H1 (cell line): ENCODE results near the gene R3HDM2. TPM values are rescaled to one million over a fixed set of nuclear protein-coding genes. Genes with fewer than 3 reads are reported as not detected.

ENCODE experiments used
- CTCF ChIA-PET: fragments of 300-600 bp; sonication (Branson Sonifier 250); formaldehyde crosslinking; loops from one replicate; lab custom pipeline; 2021; ENCODE audit not compliant: partially characterized antibody; lab: Charles Lee
- POLR2A ChIA-PET: fragments of 300-600 bp; sonication (Branson Sonifier 250); formaldehyde crosslinking; loops from one replicate; lab custom pipeline; 2021; ENCODE audit warnings: inconsistent platforms; ENCODE audit not compliant: partially characterized antibody; lab: Charles Lee
- DNase-seq, 2 experiments: peaks; one replicate each; pipeline versions ENCODE4 v3.0.0 to v3.0.0-alpha.2; 2010 to 2022; ENCODE audit warnings: low spot score in 2 of 2, low read depth in 1 of 2, mixed read lengths in 1 of 2
- FAIRE-seq: peaks from 2 replicates; lab custom pipeline; 2011; peaks lifted over from hg19 to GRCh38; lab: Jason Lieb, UNC
- H2AFZ ChIP-seq: 2 replicates; pipeline ENCODE4 v1.8.1; 2012; ENCODE audit warnings: low read length, inconsistent platforms
- H2AK5ac ChIP-seq: 2 replicates; pipeline ENCODE4 v1.6.1; 2013; ENCODE audit warnings: low read depth, low read length
- H2BK120ac ChIP-seq: replicated peaks from 2 replicates; pipeline ENCODE3; 2013; ENCODE audit warnings: low read depth, low read length, inconsistent platforms
- H2BK12ac ChIP-seq: 2 replicates; pipeline ENCODE4 v1.6.1; 2013; ENCODE audit warnings: low read depth, low read length
- H2BK15ac ChIP-seq: 2 replicates; pipeline ENCODE4 v1.6.1; 2013; ENCODE audit warnings: low read length
- H2BK20ac ChIP-seq: 2 replicates; pipeline ENCODE4 v1.6.1; 2013; ENCODE audit warnings: low read length
- H2BK5ac ChIP-seq: 2 replicates; pipeline ENCODE4 v1.6.1; 2013; ENCODE audit warnings: low read depth, low read length
- H3K14ac ChIP-seq: 2 replicates; pipeline ENCODE4 v1.6.1; 2013; ENCODE audit warnings: inconsistent platforms; ENCODE audit not compliant: insufficient read length
- H3K18ac ChIP-seq: 2 replicates; pipeline ENCODE4 v1.6.1; 2013; ENCODE audit warnings: low read length; ENCODE audit errors: extremely low read depth
- H3K23ac ChIP-seq: 2 replicates; pipeline ENCODE4 v1.6.1; 2013; ENCODE audit warnings: inconsistent platforms; ENCODE audit not compliant: insufficient read length
- H3K23me2 ChIP-seq: 2 replicates; pipeline ENCODE4 v1.6.1; 2013; ENCODE audit warnings: low read depth, low read length
- H3K27ac ChIP-seq: 2 replicates; pipeline ENCODE4 v1.6.1; 2011; ENCODE audit warnings: low read depth, low read length, inconsistent platforms
- H3K27me3 ChIP-seq, 4 experiments: replicated peaks in 1 of 4; 1 replicate in 1 of 4; 2 replicates in 3 of 4; pipeline versions ENCODE4 v1.6.1 to v1.8.1; 2011 to 2013; ENCODE audit warnings: low read length in 3 of 4, mild to moderate bottlenecking in 3 of 4, inconsistent platforms in 2 of 4, mixed read lengths in 2 of 4, moderate library complexity in 1 of 4; ENCODE audit not compliant: control insufficient read depth in 3 of 4, insufficient read depth in 3 of 4; ENCODE audit errors: extremely low read depth in 1 of 4
- H3K36me3 ChIP-seq, 4 experiments: 2 replicates each; pipeline versions ENCODE4 v1.6.1 to v1.8.1; 2011 to 2013; ENCODE audit warnings: mild to moderate bottlenecking in 4 of 4, low read length in 3 of 4, moderate library complexity in 2 of 4, control low read depth in 1 of 4, inconsistent platforms in 1 of 4; ENCODE audit not compliant: insufficient read depth in 4 of 4, control insufficient read depth in 2 of 4
- H3K4ac ChIP-seq: replicated peaks from 2 replicates; pipeline ENCODE3; 2013; ENCODE audit warnings: low read length, low read depth, mixed read lengths, inconsistent platforms; ENCODE audit not compliant: insufficient read length
- H3K4me1 ChIP-seq, 4 experiments: replicated peaks in 1 of 4; 1 replicate in 1 of 4; 2 replicates in 3 of 4; pipeline versions ENCODE4 v1.6.1 to v1.8.1; 2011 to 2013; ENCODE audit warnings: low read length in 3 of 4, inconsistent platforms in 2 of 4, mixed read lengths in 1 of 4; ENCODE audit not compliant: insufficient read depth in 4 of 4, control insufficient read depth in 3 of 4
- H3K4me2 ChIP-seq, 2 experiments: 2 replicates each; pipeline versions ENCODE4 v1.6.1 to v1.8.1; 2011 to 2013; ENCODE audit warnings: low read depth in 2 of 2, low read length in 2 of 2, control low read depth in 1 of 2, inconsistent platforms in 1 of 2, mild to moderate bottlenecking in 1 of 2; ENCODE audit not compliant: insufficient read depth in 1 of 2
- H3K4me3 ChIP-seq, 4 experiments: fragments of 200-600, 300-600 bp in 1 of 4; sonication (generic), shearing (Covaris generic), sonication (Bioruptor Twin) in 1 of 4; 2 replicates each; pipeline versions ENCODE4 v1.5.1 to v1.8.1; 2011 to 2016; ENCODE audit warnings: low read length in 4 of 4, low read depth in 3 of 4, control low read depth in 2 of 4, inconsistent platforms in 2 of 4, mild to moderate bottlenecking in 2 of 4, mixed read lengths in 1 of 4, moderate library complexity in 1 of 4; ENCODE audit not compliant: insufficient read depth in 2 of 4; ENCODE audit errors: extremely low read depth in 1 of 4
- H3K56ac ChIP-seq: replicated peaks from 2 replicates; pipeline ENCODE3; 2013; ENCODE audit warnings: low read depth, mild to moderate bottlenecking, mixed read lengths, low read length, inconsistent platforms; ENCODE audit not compliant: insufficient read length
- H3K79me1 ChIP-seq: 2 replicates; pipeline ENCODE4 v1.6.1; 2013; ENCODE audit warnings: low read depth, low read length, control low read depth
- H3K79me2 ChIP-seq, 2 experiments: 2 replicates each; pipeline versions ENCODE4 v1.6.1 to v1.8.1; 2012 to 2013; ENCODE audit warnings: low read length in 2 of 2, mild to moderate bottlenecking in 2 of 2, inconsistent platforms in 1 of 2; ENCODE audit not compliant: insufficient read depth in 2 of 2, control insufficient read depth in 1 of 2
- H3K9ac ChIP-seq, 4 experiments: replicated peaks in 1 of 4; 1 replicate in 1 of 4; 2 replicates in 3 of 4; pipeline versions ENCODE4 v1.6.1 to v1.8.1; 2011 to 2013; ENCODE audit warnings: low read depth in 3 of 4, low read length in 3 of 4, control low read depth in 2 of 4, mild to moderate bottlenecking in 2 of 4, moderate library complexity in 2 of 4, inconsistent platforms in 1 of 4; ENCODE audit errors: extremely low read depth in 1 of 4
- H3K9me3 ChIP-seq, 2 experiments: 2 replicates each; pipeline versions ENCODE4 v1.6.1 to v1.8.1; 2012 to 2013; ENCODE audit warnings: mild to moderate bottlenecking in 2 of 2, moderate library complexity in 2 of 2, control low read depth in 1 of 2, inconsistent platforms in 1 of 2, low read depth in 1 of 2, low read length in 1 of 2, mixed read lengths in 1 of 2; ENCODE audit not compliant: insufficient read depth in 2 of 2
- H4K20me1 ChIP-seq, 2 experiments: replicated peaks in 1 of 2; 2 replicates each; pipeline versions ENCODE3 to v1.8.1; 2011 to 2013; ENCODE audit warnings: inconsistent platforms in 2 of 2, low read length in 2 of 2, mild to moderate bottlenecking in 1 of 2; ENCODE audit not compliant: insufficient read depth in 2 of 2, control insufficient read depth in 1 of 2
- H4K5ac ChIP-seq: 2 replicates; pipeline ENCODE4 v1.6.1; 2013; ENCODE audit warnings: low read length, low read depth, mixed read lengths, inconsistent platforms; ENCODE audit not compliant: insufficient read length
- H4K8ac ChIP-seq: 2 replicates; pipeline ENCODE4 v1.8.0; 2013; ENCODE audit warnings: mild to moderate bottlenecking, moderate library complexity, low read length, inconsistent platforms; ENCODE audit not compliant: insufficient read depth; ENCODE audit errors: extremely low read depth
- H4K91ac ChIP-seq: replicated peaks from 2 replicates; pipeline ENCODE3; 2013; ENCODE audit warnings: low read length, mixed read lengths, inconsistent platforms; ENCODE audit not compliant: insufficient read length
- CHD2 ChIP-seq: IDR thresholded peaks from 2 replicates; pipeline ENCODE4 v1.6.1; 2012; ENCODE audit warnings: low read length, improper control_type of control experiment
- EP300 ChIP-seq, 2 experiments: IDR thresholded peaks; 1 replicate in 1 of 2; 2 replicates in 1 of 2; pipeline ENCODE4 v1.6.1; 2011 to 2012; ENCODE audit warnings: low read depth in 2 of 2, low read length in 2 of 2, mild to moderate bottlenecking in 2 of 2, borderline replicate concordance in 1 of 2, inconsistent platforms in 1 of 2, moderate library complexity in 1 of 2
- GTF2F1 ChIP-seq: IDR thresholded peaks from 2 replicates; pipeline ENCODE4 v1.6.1; 2012; ENCODE audit warnings: low read depth, low read length, improper control_type of control experiment, borderline replicate concordance
- HDAC2 ChIP-seq, 2 experiments: fragments of 300-600 bp in 1 of 2; sonication (generic) in 1 of 2; IDR thresholded peaks; 2 replicates each; pipeline ENCODE4 v1.6.1; 2011 to 2012; ENCODE audit warnings: low read depth in 2 of 2, low read length in 2 of 2, mild to moderate bottlenecking in 2 of 2, moderate library complexity in 2 of 2, borderline replicate concordance in 1 of 2, inconsistent platforms in 1 of 2
- POLR2AphosphoS5 ChIP-seq: IDR thresholded peaks from 2 replicates; pipeline ENCODE4 v1.6.1; 2011; ENCODE audit warnings: low read depth, low read length
- RNF2 ChIP-seq: fragments of 200-900, 300-1000 bp; sonication (generic); IDR thresholded peaks from 2 replicates; pipeline ENCODE4 v1.7.1; 2016; ENCODE audit warnings: borderline replicate concordance, low read depth, mild to moderate bottlenecking, antibody characterized with exemption, low read length; ENCODE audit not compliant: poor library complexity, severe bottlenecking; ENCODE audit errors: missing control alignments
- RXRA ChIP-seq: IDR thresholded peaks from 2 replicates; pipeline ENCODE4 v1.6.1; 2011; ENCODE audit warnings: low read depth, mild to moderate bottlenecking, low read length, moderate library complexity; ENCODE audit not compliant: insufficient read depth
- SIN3A ChIP-seq, 2 experiments: IDR thresholded peaks in 1 of 2; conservative IDR thresholded peaks in 1 of 2; 2 replicates each; pipeline ENCODE4 v1.6.1; 2011 to 2012; ENCODE audit warnings: low read length in 2 of 2, improper control_type of control experiment in 1 of 2, low read depth in 1 of 2, mild to moderate bottlenecking in 1 of 2
- SP4 ChIP-seq: IDR thresholded peaks from 2 replicates; pipeline ENCODE4 v1.6.1; 2012; ENCODE audit warnings: low read length, inconsistent platforms
- TAF1 ChIP-seq: IDR thresholded peaks from 2 replicates; pipeline ENCODE4 v1.6.1; 2011; ENCODE audit warnings: mild to moderate bottlenecking, low read depth, low read length
- TAF7 ChIP-seq: optimal IDR thresholded peaks from 2 replicates; pipeline ENCODE3; 2011; ENCODE audit warnings: low read depth, mild to moderate bottlenecking, inconsistent platforms, low read length, moderate library complexity, borderline replicate concordance
- WGBS, 2 experiments: shearing (Covaris generic) in 1 of 2; methylation state at CpG; one replicate each; pipeline versions ENCODE4 v1.1.6 to v1.1.7; 2013 to 2015; ENCODE audit warnings: low lambda C conversion rate in 2 of 2, mixed read lengths in 2 of 2, inconsistent platforms in 1 of 2, low coverage in 1 of 2, missing lambda C conversion rate in 1 of 2; ENCODE audit not compliant: insufficient replicate concordance in 2 of 2, insufficient coverage in 1 of 2, insufficient read length in 1 of 2; ENCODE audit errors: extremely low coverage in 1 of 2, missing lambda C conversion rate in 1 of 2; 5-methylcytosine and 5-hydroxymethylcytosine counted together
- polyA plus RNA-seq, 7 experiments: library from polyadenylated mRNA; depleted of rRNA in 3 of 7; stranded (reverse) in 5 of 7; unstranded in 2 of 7; fragments of >200 nt in 5 of 7; fragments of 200-250 nt in 2 of 7; gene quantifications; 1 replicate in 5 of 7; 2 replicates in 1 of 7; 4 replicates in 1 of 7; pipeline versions ENCODE4 v1.2.1 to v1.2.3, GENCODE V29; 2011 to 2013; ENCODE audit warnings: missing spikeins in 2 of 7, mixed read lengths in 2 of 7
- total RNA-seq: library from RNA; stranded (reverse); fragmentation: NEBNext Ultra II Directional; extraction: Animal tissue kit (Norgen Biotek cat#: 25700); gene quantifications from 2 replicates; pipeline ENCODE4 v1.2.1, GENCODE V29; 2021

Gene R3HDM2
- total and polyA plus RNA-seq, 2 of the 8 experiments (the other 6 are each of a cell fraction or from before 2014, with no cell fraction given): 25.6 to 27.0 TPM

GRCh38 chr12:57319678-57320469, 111.0 kb downstream of the R3HDM2 start:
- CTCF ChIA-PET: interaction anchor here (0.8 to 23.6 kb wide), 4 partner anchors 12 to 135 kb away, joined by 3 to 478 read pairs (median 16); partner anchors contain the start of genes GLI1 and INHBE
- no peak for TF ChIP-seq RXRA
- TF ChIP-seq CHD2: no peak
- TF ChIP-seq TAF7: no peak
- no peak for TF ChIP-seq HDAC2 (IDR thresholded peaks at IDR 0.05; ENCODE audit: borderline replicate concordance in 1 of 2, low read depth in 2 of 2, low read length in 2 of 2)
- TF ChIP-seq POLR2AphosphoS5: no peak
- TF ChIP-seq RNF2: no peak
- TF ChIP-seq SIN3A (conservative IDR thresholded peaks at IDR 0.05 in 1 of 2, IDR thresholded peaks at IDR 0.05 in 1 of 2; ENCODE audit: low read depth in 1 of 2, low read length in 2 of 2): no peak
- no peak for TF ChIP-seq SP4
- TF ChIP-seq EP300 (IDR thresholded peaks at IDR 0.05; ENCODE audit: borderline replicate concordance in 1 of 2, low read depth in 2 of 2, low read length in 2 of 2): no peak
- TF ChIP-seq GTF2F1: no peak
- TF ChIP-seq TAF1: no peak

More at GRCh38 chr12:57319678-57320469, 111.0 kb downstream of the R3HDM2 start:
- Histone ChIP-seq H2BK5ac (no peak overlapping the region), H3K27ac (no peak overlapping the region), H3K27me3 (no peaks in the 10 kb centered on the region), H2AFZ (no peak overlapping the region), H3K4ac (no peak overlapping the region), H3K36me3 (no peaks in the 10 kb centered on the region), H3K79me2 (no peaks in the 10 kb centered on the region), H3K14ac (no peak overlapping the region), H4K91ac (no peak overlapping the region), H2BK15ac (no peak overlapping the region), H2BK12ac (no peak overlapping the region), H3K4me1 (no peaks in the 10 kb centered on the region), H3K23ac (no peak overlapping the region), H3K56ac (no peak overlapping the region), H3K18ac (no peak overlapping the region), H2AK5ac (no peak overlapping the region), H2BK120ac (no peak overlapping the region), H3K4me2 (no peak overlapping the region), H3K4me3 (no peak overlapping the region), H3K9me3 (no peaks in the 10 kb centered on the region), H3K79me1 (no peaks in the 10 kb centered on the region), H3K9ac (no peak overlapping the region), H3K23me2 (no peaks in the 10 kb centered on the region), H4K20me1 (no peaks in the 10 kb centered on the region), H4K5ac (no peak overlapping the region), H4K8ac (no peak overlapping the region), H2BK20ac (no peak overlapping the region)
- WGBS, 2 experiments: 95% methylated on average over 11 of the region's 11 CpGs; no CpG with 5 or more reads in 1 of the 2 experiments
- POLR2A ChIA-PET: interaction anchor here (0.7 to 1.1 kb wide), 5 partner anchors 7 to 135 kb away, joined by 3 to 4 read pairs (median 3); partner anchors contain the start of gene INHBE
- no peak for FAIRE-seq
- no peak for DNase-seq
